Measurements from ENCODE around the gene MAGOHB. TPM values are rescaled to one million over a fixed set of nuclear protein-coding genes. Genes with fewer than 3 reads are reported as not detected.

Gene MAGOHB
- total and polyA plus RNA-seq, 10 of the 15 experiments (the other 5 are each of a cell fraction or from before 2014, with no cell fraction given): 30.6 to 217 (median 55.2) TPM

DNA sequence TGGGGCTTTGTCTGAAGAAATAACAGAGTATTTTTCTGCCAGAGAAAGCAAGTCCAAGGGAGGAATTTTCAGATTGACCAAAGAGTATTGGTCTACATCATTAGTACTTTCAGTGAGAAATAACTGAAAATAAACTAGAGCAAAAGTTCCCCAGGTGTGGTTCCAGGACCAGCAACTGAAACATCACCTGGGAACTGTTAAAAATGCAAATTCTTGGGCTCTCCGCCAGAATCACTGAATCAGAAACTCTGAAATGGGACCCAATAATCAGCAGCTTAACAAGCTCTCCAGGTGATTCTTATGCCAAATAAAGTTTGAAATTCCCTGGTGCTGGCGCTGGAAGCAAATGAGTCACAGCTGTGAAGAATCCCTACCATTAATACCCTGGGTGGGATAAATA is 55.6 kb downstream of the MAGOHB start (continued):
- TF ChIP-seq, protein P1, sequence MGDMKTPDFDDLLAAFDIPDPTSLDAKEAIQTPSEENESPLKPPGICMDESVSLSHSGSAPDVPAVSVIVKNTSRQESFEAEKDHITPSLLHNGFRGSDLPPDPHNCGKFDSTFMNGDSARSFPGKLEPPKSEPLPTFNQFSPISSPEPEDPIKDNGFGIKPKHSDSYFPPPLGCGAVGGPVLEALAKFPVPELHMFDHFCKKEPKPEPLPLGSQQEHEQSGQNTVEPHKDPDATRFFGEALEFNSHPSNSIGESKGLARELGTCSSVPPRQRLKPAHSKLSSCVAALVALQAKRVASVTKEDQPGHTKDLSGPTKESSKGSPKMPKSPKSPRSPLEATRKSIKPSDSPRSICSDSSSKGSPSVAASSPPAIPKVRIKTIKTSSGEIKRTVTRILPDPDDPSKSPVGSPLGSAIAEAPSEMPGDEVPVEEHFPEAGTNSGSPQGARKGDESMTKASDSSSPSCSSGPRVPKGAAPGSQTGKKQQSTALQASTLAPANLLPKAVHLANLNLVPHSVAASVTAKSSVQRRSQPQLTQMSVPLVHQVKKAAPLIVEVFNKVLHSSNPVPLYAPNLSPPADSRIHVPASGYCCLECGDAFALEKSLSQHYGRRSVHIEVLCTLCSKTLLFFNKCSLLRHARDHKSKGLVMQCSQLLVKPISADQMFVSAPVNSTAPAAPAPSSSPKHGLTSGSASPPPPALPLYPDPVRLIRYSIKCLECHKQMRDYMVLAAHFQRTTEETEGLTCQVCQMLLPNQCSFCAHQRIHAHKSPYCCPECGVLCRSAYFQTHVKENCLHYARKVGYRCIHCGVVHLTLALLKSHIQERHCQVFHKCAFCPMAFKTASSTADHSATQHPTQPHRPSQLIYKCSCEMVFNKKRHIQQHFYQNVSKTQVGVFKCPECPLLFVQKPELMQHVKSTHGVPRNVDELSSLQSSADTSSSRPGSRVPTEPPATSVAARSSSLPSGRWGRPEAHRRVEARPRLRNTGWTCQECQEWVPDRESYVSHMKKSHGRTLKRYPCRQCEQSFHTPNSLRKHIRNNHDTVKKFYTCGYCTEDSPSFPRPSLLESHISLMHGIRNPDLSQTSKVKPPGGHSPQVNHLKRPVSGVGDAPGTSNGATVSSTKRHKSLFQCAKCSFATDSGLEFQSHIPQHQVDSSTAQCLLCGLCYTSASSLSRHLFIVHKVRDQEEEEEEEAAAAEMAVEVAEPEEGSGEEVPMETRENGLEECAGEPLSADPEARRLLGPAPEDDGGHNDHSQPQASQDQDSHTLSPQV (IDR thresholded peaks at IDR 0.05): no peak
- TF ChIP-seq RAD51 (IDR thresholded peaks at IDR 0.05) (no peak), RELA (IDR thresholded peaks at IDR 0.05; ENCODE audit: borderline replicate concordance, partially characterized antibody) (no peak), ZNF622 (IDR thresholded peaks at IDR 0.05) (no peak), BMI1 (IDR thresholded peaks at IDR 0.05; ENCODE audit: borderline replicate concordance) (no peak), ZSCAN29 (IDR thresholded peaks at IDR 0.05) (no peak), FOXM1 (IDR thresholded peaks at IDR 0.05; ENCODE audit: low read depth, low read length) (peak; percentile 82; the same call in 1 of the 2 replicates), TCF3 (IDR thresholded peaks at IDR 0.05; ENCODE audit: borderline replicate concordance, insufficient read depth, low read depth, low read length) (peak; percentile 70; the same call in 1 of the 2 replicates), JUND (IDR thresholded peaks at IDR 0.05; ENCODE audit: low read depth, low read length) (no peak), IRF4 (IDR thresholded peaks at IDR 0.05; ENCODE audit: low read depth, low read length) (no peak), MXI1 (IDR thresholded peaks at IDR 0.05; ENCODE audit: low read depth, low read length) (no peak), IKZF1 (conservative IDR thresholded peaks at IDR 0.05) (no peak), BCLAF1 (IDR thresholded peaks at IDR 0.05) (no peak), MYB (IDR thresholded peaks at IDR 0.05; ENCODE audit: borderline replicate concordance, low read depth, low read length) (no peak), MEF2B (IDR thresholded peaks at IDR 0.05; ENCODE audit: partially characterized antibody, poor library complexity, severe bottlenecking) (no peak), CREB1 (IDR thresholded peaks at IDR 0.05; ENCODE audit: low read depth) (no peak), CBX3 (IDR thresholded peaks at IDR 0.05; ENCODE audit: borderline replicate concordance, low read depth) (no peak), POU2F2 (IDR thresholded peaks at IDR 0.05; ENCODE audit: borderline replicate concordance, low read depth, low read length) (peak; percentile 87; the same call in 2 of the 3 replicates)
- TF ChIP-seq, protein P2, sequence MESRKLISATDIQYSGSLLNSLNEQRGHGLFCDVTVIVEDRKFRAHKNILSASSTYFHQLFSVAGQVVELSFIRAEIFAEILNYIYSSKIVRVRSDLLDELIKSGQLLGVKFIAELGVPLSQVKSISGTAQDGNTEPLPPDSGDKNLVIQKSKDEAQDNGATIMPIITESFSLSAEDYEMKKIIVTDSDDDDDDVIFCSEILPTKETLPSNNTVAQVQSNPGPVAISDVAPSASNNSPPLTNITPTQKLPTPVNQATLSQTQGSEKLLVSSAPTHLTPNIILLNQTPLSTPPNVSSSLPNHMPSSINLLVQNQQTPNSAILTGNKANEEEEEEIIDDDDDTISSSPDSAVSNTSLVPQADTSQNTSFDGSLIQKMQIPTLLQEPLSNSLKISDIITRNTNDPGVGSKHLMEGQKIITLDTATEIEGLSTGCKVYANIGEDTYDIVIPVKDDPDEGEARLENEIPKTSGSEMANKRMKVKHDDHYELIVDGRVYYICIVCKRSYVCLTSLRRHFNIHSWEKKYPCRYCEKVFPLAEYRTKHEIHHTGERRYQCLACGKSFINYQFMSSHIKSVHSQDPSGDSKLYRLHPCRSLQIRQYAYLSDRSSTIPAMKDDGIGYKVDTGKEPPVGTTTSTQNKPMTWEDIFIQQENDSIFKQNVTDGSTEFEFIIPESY (IDR thresholded peaks at IDR 0.05): no peak
- TF ChIP-seq, protein P3, sequence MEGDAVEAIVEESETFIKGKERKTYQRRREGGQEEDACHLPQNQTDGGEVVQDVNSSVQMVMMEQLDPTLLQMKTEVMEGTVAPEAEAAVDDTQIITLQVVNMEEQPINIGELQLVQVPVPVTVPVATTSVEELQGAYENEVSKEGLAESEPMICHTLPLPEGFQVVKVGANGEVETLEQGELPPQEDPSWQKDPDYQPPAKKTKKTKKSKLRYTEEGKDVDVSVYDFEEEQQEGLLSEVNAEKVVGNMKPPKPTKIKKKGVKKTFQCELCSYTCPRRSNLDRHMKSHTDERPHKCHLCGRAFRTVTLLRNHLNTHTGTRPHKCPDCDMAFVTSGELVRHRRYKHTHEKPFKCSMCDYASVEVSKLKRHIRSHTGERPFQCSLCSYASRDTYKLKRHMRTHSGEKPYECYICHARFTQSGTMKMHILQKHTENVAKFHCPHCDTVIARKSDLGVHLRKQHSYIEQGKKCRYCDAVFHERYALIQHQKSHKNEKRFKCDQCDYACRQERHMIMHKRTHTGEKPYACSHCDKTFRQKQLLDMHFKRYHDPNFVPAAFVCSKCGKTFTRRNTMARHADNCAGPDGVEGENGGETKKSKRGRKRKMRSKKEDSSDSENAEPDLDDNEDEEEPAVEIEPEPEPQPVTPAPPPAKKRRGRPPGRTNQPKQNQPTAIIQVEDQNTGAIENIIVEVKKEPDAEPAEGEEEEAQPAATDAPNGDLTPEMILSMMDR (IDR thresholded peaks at IDR 0.05 in 2 of 3, conservative IDR thresholded peaks at IDR 0.05 in 1 of 3; ENCODE audit: control insufficient read depth in 2 of 3, extremely low read depth in 1 of 3, insufficient read depth in 1 of 3, low read depth in 3 of 3, low read length in 3 of 3): no peak

All from GM12878 (cell line).